Head of caudate nucleus (tissue), 42 donors: ENCODE results near the gene KRTAP5-11.
"Not testable (repeated sequence)": the region's sequence is repeated elsewhere in the genome, so short reads cannot be mapped to it uniquely, and the experiment has no call there.

Experiments
- DNase-seq, 42 donors: peaks; one replicate each; pipeline versions ENCODE4 v3.0.0 to v3.0.0-alpha.2; 2020 to 2021; ENCODE audit warnings: mixed read lengths in 7 of 42
- intact Hi-C: fragments of 100-400 bp; cut with DNase I; formaldehyde crosslinking; loops from one replicate; pipeline ENCODE4 v1.15.0; 2022

The KRTAP5-11 gene

DNA sequence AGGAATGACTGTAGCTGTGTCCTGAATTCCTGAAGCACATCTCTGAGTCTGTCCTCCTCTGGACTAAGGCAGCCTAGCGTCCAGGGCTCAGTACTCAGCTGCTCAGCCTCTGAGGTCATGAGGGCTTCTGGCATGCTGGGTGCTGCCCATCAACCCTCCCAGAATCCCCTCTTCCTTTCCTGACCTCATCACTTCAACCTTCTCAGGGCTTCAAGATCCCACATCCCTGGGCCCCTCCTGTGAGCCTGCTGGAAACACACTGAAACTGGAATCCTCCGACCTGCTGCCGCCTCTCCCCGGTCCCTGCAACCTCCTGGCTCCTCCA, 44.0 kb downstream of the KRTAP5-11 start:
- intact Hi-C loops, result no loop called here
- no peak for DNase-seq

DNA sequence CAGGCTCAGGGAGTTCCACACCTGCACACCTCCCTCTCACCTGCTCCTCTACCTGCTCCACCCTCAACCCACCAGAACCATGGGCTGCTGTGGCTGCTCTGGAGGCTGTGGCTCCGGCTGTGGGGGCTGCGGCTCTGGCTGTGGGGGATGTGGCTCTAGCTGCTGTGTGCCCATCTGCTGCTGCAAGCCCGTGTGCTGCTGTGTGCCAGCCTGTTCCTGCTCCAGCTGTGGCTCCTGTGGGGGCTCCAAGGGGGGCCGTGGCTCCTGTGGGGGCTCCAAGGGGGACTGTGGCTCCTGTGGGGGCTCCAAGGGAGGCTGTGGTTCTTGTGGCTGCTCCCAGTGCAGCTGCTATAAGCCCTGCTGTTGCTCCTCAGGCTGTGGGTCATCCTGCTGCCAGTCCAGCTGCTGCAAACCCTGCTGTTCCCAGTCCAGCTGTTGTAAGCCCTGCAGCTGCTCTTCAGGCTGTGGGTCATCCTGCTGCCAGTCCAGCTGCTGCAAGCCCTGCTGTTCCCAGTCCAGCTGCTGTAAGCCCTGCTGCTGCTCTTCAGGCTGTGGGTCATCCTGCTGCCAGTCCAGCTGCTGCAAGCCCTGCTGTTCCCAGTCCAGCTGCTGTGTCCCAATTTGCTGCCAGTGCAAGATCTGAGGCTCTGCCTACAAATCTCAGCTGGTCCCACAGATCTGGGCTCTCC, 44.6 kb downstream of the KRTAP5-11 start, which contains the start of gene KRTAP5-8:
Gene KRTAP5-8 (plus strand): TSS at position 49 of the 689 bp plus-strand sequence. CDS start 31 bp downstream, at position 80.
- intact Hi-C loops, DNase-seq: not testable (repeated sequence)

DNA sequence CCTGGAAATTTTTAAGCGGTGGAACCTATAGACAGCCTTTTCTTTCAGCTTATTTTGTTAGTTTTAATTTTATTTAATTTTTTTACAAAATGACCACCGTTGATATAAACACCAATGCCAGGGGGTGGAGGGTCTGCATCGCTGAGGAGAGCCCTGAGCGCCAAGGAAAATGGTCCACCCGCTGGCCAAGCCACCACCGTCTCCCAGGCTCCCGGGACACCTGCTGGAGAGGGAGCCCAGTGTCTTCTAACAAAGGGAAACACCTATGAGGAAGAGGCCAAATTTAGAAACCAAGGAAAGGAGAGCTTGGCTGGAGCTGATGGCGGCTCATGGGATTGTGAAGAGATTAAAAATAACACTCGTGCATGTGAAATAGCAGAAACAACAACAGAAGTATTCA, 45.1 kb downstream of the KRTAP5-11 start:
- DNase-seq, result no peak
- intact Hi-C loops, result no loop called here

DNA sequence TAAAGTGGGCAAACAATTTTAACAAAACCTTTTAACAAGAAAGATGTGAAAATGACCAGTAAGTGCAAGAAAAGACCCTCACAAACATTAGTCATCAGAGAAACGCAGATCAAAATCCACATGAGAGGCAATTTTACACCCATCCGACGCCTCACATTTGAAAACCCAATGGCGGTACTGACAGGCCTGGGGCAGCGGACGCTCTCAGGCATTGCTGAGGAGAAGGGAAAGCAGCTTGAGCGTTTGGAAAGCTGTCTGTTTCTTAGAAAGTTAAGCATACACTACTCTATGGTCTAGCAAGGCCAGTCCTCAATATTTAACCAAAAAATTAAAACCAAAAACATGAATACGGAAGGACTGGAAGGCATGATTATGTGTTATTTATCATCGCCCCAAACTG, 46.9 kb downstream of the KRTAP5-11 start:
- no peak for DNase-seq
- intact Hi-C loops, result no loop called here

DNA sequence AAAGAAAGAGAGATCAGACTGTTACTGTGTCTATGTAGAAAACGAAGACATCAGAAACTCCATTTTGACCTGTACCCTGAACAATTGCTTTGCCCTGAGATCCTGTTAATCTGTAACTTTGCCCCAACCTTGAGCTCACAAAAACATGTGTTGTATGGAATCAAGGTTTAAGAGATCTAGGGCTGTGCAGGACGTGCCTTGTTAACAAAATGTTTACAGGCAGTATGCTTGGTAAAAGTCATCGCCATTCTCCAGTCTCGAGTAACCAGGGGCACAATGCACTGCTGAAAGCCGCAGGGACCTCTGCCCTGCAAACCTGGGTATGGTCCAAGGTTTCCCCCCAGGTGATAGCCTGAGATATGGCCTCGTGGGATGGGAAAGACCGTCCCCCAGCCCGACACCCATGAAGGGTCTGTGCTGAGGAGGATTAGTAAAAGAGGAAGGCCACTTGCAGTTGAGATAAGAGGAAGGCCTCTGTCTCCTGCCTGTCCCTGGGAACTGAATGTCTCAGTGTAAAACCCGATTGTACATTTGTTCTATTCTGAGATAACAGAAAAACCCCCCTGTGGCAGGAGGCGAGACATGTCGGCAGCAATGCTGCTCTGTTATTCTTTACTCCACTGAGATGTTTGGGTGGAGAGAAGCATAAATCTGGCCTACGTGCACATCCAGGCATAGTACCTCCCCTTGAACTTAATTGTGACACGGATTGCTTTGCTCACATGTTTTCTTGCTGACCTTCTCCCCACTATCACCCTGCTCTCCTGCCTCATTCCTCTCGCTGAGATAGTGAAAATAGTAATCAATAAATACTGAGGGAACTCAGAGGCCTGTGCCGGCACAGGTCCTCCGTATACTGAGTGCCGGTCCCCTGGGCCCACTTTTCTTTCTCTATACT, 47.7 kb downstream of the KRTAP5-11 start:
- intact Hi-C loops, result not testable (repeated sequence)
- peak in 1 of 42 donors; percentile 6 for DNase-seq

DNA sequence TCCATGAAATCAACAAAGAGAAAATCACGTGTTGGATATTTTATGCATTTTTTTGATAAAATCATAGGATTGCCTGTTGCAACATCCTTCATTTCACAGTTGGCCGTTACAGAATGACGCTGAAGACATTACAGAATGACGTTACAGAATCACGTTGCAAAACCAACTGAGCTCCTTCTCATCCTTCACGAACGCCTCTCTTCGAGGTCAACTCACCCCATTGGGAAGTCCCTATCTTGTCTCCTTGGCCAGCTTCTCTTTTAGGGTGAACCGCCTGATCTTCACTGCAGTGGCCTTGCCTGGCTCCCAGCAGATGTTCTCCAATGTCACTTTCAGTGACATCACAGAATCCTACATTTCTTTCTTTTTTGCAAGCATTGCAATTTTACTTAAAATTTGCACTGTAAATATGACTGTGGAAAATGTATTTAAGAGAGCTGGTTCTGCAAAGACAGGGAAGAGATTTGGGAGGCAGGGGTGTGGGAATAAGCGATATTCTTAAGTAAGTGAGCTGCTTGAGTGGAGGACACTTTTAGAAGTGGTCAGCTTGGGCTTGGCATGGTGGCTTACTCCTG, 50.6 kb downstream of the KRTAP5-11 start:
- intact Hi-C loops, result no loop called here
- no peak for DNase-seq
